Measurements from ENCODE around the gene GNE.

The GNE gene

GRCh38 chr9:36218411-36218901, 39.8 kb downstream of the GNE start:
- Histone ChIP-seq H3K27ac (ENCODE audit: extremely low read depth, low read depth, low read length) (no peak overlapping the region), H3K9me3 (ENCODE audit: control insufficient read depth, insufficient read depth, low read depth, low read length) (no peaks in the 10 kb centered on the region), H3K36me3 (ENCODE audit: control insufficient read depth in 2 of 2, insufficient read depth in 1 of 2, low read length in 2 of 2) (peaks cover 16 to 94% of the 10 kb centered on the region in 2 experiments), H3K4me3 (ENCODE audit: low read depth, low read length) (no peak overlapping the region), H3K4me1 (ENCODE audit: control insufficient read depth, insufficient read depth, low read length) (no peaks in the 10 kb centered on the region)
- ChIA-PET CTCF (interaction anchor here (0.6 to 2.4 kb wide), 2 partner anchors 110 to 264 kb away, joined by 4 to 6 read pairs; no protein-coding TSS in a partner anchor), POLR2A (no interaction called here)
- TF ChIP-seq ZNF223 (tag by site-specific recombination; IDR thresholded peaks at IDR 0.05) (no peak), ZNF580 (tag by site-specific recombination; IDR thresholded peaks at IDR 0.05) (no peak), ZNF10 (tag by site-specific recombination; IDR thresholded peaks at IDR 0.05) (no peak), ZNF324 (tag by site-specific recombination; IDR thresholded peaks at IDR 0.05) (no peak), AEBP2 (tag by site-specific recombination; IDR thresholded peaks at IDR 0.05; ENCODE audit: borderline replicate concordance) (no peak), ZNF311 (tag by site-specific recombination; IDR thresholded peaks at IDR 0.05; ENCODE audit: borderline replicate concordance) (no peak), MYNN (tag by site-specific recombination; IDR thresholded peaks at IDR 0.05; ENCODE audit: borderline replicate concordance) (no peak)

- POLR2A ChIA-PET, result no interaction called here
- CTCF ChIA-PET, result interaction anchor here (2.4 kb wide), 1 partner anchor 111 kb away, joined by 6 read pairs; no protein-coding TSS in a partner anchor
- H3K9me3 ChIP-seq (ENCODE audit: control insufficient read depth, insufficient read depth, low read depth, low read length), result no peaks in the 10 kb centered on the region
- H3K36me3 ChIP-seq (ENCODE audit: control insufficient read depth in 2 of 2, insufficient read depth in 1 of 2, low read length in 2 of 2), result peaks cover 16 to 94% of the 10 kb centered on the region in 2 experiments
- H3K4me3 ChIP-seq (ENCODE audit: low read depth, low read length), result no peak overlapping the region
- no peak overlapping the region for H3K27ac ChIP-seq (ENCODE audit: extremely low read depth, low read depth, low read length)
- H3K4me1 ChIP-seq (ENCODE audit: control insufficient read depth, insufficient read depth, low read length), result no peaks in the 10 kb centered on the region
- no peak for TF ChIP-seq ZNF366 (tag by site-specific recombination; conservative IDR thresholded peaks at IDR 0.05)
- no peak for TF ChIP-seq ZSCAN18 (tag by site-specific recombination; IDR thresholded peaks at IDR 0.05)
- TF ChIP-seq TCF7L2 (IDR thresholded peaks at IDR 0.05; ENCODE audit: borderline replicate concordance, low read depth, low read length), result no peak
- TF ChIP-seq ZNF747 (tag by site-specific recombination; IDR thresholded peaks at IDR 0.05), result no peak
- no peak for TF ChIP-seq ZNF837 (tag by site-specific recombination; IDR thresholded peaks at IDR 0.05)
- TF ChIP-seq PRDM1 (tag by site-specific recombination; IDR thresholded peaks at IDR 0.05), result no peak
- no peak for TF ChIP-seq ZNF335 (tag by site-specific recombination; conservative IDR thresholded peaks at IDR 0.05)
- TF ChIP-seq ZNF585B (tag by site-specific recombination; IDR thresholded peaks at IDR 0.05), result no peak
- TF ChIP-seq EGR2 (tag by site-specific recombination; IDR thresholded peaks at IDR 0.05; ENCODE audit: low read depth), result no peak
- no peak for TF ChIP-seq ZFHX2 (tag by site-specific recombination; conservative IDR thresholded peaks at IDR 0.05)
Measured at GRCh38 chr9:36218011-36218410, 40.2 kb downstream of the GNE start.

GRCh38 chr9:36217256-36217968, 40.8 kb downstream of the GNE start:
- CTCF ChIA-PET, result interaction anchor here (1.9 to 2.4 kb wide), 2 partner anchors 12 to 111 kb away, joined by 6 to 9 read pairs; no protein-coding TSS in a partner anchor

More at GRCh38 chr9:36217256-36217968, 40.8 kb downstream of the GNE start:
- peaks cover 13 to 94% of the 10 kb centered on the region in 2 experiments; a peak in 2 of 3 replicates for H3K36me3 ChIP-seq (ENCODE audit: control insufficient read depth in 2 of 2, insufficient read depth in 1 of 2, low read length in 2 of 2)
- no peak for TF ChIP-seq ZNF416 (tag by site-specific recombination; IDR thresholded peaks at IDR 0.05)
- TF ChIP-seq ZNF600 (tag by site-specific recombination; IDR thresholded peaks at IDR 0.05), result peak; percentile 79
- no peaks in the 10 kb centered on the region for H3K9me3 ChIP-seq (ENCODE audit: control insufficient read depth, insufficient read depth, low read depth, low read length)
- POLR2A ChIA-PET, result no interaction called here
- H3K4me1 ChIP-seq (ENCODE audit: control insufficient read depth, insufficient read depth, low read length), result no peaks in the 10 kb centered on the region
- no peak overlapping the region for H3K27ac ChIP-seq (ENCODE audit: extremely low read depth, low read depth, low read length)
- H3K4me3 ChIP-seq (ENCODE audit: low read depth, low read length), result no peak overlapping the region
